Activated T-helper 1 cell treated with Interleukin-2 at 50 U/mL for 16 hours (primary cell): ENCODE results near the gene RAB13.
"Not testable (repeated sequence)": the region's sequence is repeated elsewhere in the genome, so short reads cannot be mapped to it uniquely, and the experiment has no call there.

Experiments
- DNase-seq: peaks from one replicate; pipeline ENCODE4 v3.0.0-alpha.2; 2020; ENCODE audit warnings: low read depth

The RAB13 gene

DNA sequence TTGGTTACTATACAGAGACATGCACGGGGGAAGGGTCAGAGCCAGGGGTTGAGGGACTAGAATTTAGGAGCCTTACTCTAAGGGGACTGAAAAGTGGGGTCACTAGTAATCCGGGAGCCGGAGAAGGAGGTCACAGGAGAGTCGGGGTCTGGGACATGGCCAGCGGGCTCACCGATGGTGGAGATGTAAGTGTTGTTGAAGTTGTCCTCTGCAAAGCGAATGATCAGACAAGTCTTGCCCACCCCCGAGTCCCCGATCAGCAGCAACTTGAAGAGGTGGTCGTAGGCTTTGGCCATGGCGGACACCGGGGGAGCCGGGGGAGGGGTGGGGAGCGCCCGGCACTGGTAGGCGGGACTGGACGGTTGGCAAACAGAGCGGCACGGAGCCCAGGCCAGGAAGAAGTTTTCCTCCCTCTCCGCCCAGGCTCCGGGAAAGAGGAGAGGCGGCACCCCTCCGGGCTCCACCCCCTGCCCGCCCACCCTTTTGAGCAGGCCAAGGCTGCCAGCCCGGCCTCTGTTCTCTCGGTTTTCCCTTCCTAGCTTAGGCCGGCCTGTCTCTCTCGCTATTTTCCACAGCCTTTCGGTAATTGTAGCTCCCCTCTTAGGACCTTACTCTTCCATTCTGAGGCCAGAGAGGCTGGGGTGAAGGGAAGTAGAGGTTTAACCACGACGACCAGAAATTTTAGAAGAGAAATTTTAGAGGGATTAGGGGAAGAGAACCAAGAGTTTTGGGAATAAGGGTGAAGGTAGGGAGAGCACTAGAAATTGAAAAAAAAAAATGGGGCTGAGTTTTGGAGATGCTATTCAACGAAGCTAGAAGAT is at the start of gene RAB13:
Gene RAB13, minus strand, starts transcription at position 399 of the 821 bp plus-strand sequence. Its CDS starts 103 bp downstream, at position 296.
- no peak for DNase-seq

DNA sequence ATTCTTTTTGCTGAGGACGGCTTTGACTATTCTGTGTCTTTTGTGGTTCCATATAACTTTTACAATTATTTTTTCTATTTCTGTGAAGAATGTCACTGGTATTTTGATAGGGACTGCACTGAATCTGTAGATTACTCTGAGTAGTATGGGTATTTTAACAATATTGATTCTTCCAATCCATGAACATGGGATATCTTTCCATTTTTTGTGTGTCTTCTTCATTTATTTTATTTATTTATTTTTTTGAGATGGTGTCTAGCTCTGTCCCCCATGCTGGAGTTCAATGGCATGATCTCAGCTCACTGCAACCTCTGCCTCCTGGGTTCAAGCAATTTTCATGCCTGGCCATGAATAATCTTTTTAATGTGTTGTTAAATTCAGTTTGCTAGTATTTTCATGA is 47.6 kb upstream of the RAB13 start:
- DNase-seq: not testable (repeated sequence)

DNA sequence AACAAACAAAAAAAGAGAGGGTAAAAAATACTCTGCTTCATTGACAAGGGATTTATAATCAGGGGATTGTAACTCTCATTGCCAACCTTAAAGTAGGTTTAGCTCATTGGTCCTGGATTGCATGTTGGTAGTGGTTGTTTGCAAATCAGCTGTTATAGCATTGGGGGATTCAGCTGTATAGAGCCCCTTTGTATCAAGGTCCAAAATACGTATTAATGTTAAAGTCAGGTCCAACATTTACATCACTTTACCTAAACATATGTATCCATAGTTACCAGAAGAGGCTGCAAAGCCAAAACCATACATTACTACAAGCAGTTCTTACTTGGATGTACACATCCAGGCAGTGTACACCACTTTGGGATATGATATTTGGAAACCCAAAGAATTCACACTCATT is 33.8 kb upstream of the RAB13 start:
- DNase-seq: no peak

- DNase-seq: no peak
Measured at GRCh38 chr1:154019269-154019668, 33.1 kb upstream of the RAB13 start.

- no peak for DNase-seq
Measured at GRCh38 chr1:154014154-154014907, 28.2 kb upstream of the RAB13 start.

DNA sequence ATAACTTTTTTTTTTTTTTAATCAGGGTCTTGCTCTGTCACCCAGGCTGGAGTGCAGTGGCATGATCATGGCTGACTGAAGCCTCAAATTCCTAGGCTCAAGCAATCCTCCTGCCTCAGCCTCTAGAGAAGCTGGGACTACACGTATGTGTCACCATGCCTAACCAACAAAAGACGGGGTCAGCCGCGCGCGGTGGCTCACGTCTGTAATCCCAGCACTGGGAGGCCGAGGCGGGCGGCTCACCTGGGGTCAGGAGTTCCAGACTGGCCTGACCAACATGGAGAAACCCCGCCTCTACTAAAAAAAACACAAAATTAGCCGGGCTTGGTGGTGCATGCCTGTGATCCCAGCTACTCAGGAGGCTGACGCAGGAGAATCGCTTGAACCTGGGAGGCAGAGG is 26.4 kb upstream of the RAB13 start:
- not testable (repeated sequence) for DNase-seq

DNA sequence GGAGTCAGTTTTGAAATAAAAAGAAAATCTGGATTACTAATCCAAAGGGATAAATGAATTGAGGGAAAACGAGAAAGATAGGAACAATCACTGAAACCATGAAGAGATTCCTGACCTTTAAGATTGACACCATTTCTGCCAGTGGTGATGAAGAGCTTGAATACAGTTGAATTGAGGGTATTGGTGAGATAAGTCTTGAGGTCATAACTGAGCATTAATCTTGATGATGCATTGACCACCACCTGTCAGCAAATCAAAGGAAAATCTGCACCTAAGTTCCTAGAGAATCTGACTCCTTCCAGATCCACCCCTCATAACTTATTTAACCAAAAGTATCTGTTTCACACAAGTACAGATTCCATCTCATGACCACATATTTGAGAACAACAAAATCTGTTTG is 26.0 kb upstream of the RAB13 start:
- no peak for DNase-seq

- DNase-seq: no peak
Measured at GRCh38 chr1:154006136-154006535, 20.0 kb upstream of the RAB13 start.

- DNase-seq: no peak
Measured at GRCh38 chr1:154000420-154000819, 14.3 kb upstream of the RAB13 start.

- DNase-seq: not testable (repeated sequence)
Measured at GRCh38 chr1:153996882-153997281, 10.7 kb upstream of the RAB13 start.

- no peak for DNase-seq
Measured at GRCh38 chr1:153995640-153996039, 9.5 kb upstream of the RAB13 start.

- DNase-seq: no peak
Measured at GRCh38 chr1:153995202-153995601, 9.1 kb upstream of the RAB13 start.

GRCh38 chr1:153991806-153992205 is 5.7 kb upstream of the RAB13 start:
- no peak for DNase-seq

DNA sequence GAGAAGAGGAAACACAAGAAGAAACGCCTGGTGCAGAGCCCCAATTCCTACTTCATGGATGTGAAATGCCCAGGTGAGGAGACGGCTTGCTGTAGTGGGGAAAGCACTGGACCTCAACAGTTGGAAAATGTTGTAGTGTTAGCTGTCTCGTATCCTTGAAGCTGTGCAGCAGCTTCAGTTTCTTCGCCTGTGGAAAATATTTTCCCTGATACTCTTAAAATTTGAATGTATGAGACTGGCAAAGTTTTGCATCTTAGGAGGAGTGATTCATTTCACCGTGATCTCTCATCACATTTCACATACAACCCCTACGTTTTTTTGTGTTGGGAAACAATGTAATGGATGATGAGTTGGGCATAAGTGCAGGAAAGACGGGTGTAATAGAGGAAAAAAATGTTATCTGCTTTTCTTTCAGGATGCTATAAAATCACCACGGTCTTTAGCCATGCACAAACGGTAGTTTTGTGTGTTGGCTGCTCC is 5.1 kb upstream of the RAB13 start:
- DNase-seq: no peak

DNA sequence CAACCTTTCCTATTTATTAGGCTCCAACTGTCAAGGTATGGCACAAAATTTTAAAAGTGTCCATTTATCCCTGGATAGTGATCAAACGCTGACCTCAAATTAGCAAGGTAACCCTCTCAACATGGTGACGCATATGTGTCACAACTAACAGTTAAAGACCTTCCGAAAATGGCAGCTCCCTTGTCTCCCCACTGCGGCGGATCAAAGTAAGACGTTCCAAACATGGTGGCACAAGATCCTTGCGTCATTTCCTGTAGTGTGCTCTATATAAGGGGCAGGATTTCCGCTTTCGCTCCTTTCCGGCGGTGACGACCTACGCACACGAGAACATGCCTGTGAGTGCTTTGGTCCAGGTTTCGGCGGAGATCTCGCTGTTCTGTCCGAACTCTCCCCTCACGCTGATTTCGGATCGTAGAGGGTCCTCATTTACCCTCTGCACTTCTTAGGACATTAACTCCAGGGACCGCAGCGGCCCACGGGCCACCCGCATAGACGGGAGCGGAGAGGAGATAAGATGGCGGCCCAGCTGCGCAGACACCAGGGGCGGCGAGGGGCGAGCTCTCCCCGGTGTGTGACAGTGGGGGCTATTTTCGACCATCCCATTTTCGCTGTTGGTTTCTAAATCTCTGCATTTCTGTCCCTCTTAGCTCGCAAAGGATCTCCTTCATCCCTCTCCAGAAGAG is 4.5 kb upstream of the RAB13 start, which contains the start of gene RPS27:
Gene RPS27, plus strand, starts transcription at position 295 of the 683 bp plus-strand sequence. Its CDS starts 35 bp downstream, at position 330.
- DNase-seq: peak; percentile 75

GRCh38 chr1:153987621-153988020 is 1.5 kb upstream of the RAB13 start:
- DNase-seq: no peak

- no peak for DNase-seq
Measured at GRCh38 chr1:153985341-153985912, 712 bp downstream of the RAB13 start.

- DNase-seq: no peak
Measured at GRCh38 chr1:153984123-153984894, 1.8 kb downstream of the RAB13 start.

DNA sequence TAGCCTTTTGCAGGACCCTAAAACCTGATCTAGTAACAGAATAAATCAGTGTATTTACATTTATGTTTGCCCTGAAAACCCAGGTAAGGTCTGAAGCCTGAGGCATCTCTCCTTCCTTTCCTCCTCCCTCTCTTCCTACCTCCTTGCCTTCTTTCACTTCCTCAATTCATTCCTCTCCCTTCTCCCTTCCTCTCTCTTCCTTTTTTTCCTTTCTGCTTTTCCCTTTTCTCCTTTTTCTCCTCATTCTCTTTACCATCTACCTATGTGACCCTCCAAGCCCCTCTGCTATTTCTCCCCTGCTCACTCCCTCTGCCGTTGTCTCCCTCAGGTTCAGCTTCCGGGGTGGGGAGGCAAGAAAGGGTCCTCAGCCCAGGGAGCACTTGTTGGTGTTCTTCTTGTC is 4.4 kb downstream of the RAB13 start:
- not testable (repeated sequence) for DNase-seq

DNA sequence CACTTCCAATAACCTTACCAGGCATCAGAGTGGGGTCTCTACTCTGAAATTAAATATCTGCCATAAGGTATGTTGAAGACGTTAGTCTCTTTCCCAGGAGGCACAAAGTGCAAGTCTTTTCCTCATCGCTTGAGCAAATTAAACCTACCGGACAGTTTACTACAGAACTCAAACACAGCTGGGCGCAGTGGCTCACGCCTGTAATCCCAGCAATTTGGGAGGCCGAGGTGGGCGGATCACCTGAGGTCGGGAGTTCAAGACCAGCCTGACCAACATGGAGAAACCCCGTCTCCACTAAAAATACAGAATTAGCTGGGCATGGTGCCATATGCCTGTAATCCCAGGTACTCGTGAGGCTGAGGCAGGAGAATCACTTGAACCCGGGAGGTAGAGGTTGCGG is 7.0 kb downstream of the RAB13 start:
- DNase-seq: not testable (repeated sequence)

GRCh38 chr1:153978274-153978909 is 7.7 kb downstream of the RAB13 start:
- no peak for DNase-seq
